ENCODE data around the gene AMPD2. TPM values are rescaled to one million over a fixed set of nuclear protein-coding genes. Genes with fewer than 3 reads are reported as not detected.
"Not testable (repeated sequence)": the region's sequence is repeated elsewhere in the genome, so short reads cannot be mapped to it uniquely, and the experiment has no call there.

The AMPD2 gene
- total and polyA plus RNA-seq, 3 donors from 2014 or later: 35.0 to 54.5 (median 54.4) TPM

DNA sequence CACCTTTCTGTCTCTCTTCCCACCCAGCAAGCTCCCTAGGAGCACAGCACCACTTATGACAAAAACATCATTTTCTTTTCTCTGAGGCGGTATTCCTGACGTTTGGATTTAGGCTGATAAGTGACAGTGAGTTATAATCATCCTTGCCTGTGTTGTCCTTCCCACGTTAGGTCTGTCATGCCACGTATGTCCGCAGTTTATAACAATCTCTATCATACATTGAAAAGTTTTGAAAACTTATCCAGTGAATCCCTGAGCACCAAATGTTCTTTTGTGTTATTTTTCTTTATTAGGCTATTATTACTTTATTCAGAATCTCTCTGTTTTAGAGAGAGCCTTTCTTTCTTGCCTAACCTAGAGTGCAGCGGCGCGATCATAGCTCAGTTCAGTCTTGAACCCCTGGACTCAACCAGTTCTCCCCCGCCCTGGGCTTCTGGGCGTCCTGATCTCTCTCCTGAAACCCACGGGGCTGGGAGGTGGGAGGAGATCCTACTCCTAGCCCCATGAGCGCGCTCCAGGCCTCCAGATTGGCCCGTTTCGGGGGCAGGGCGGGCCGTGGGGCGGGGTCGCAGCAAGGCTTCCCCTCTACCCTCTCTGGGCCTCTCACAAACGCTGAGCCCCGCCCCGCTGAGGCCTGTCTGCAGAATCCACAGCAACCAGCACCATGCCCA, 48.0 kb downstream of the AMPD2 start, which contains the start of gene GSTM2:
TSS of gene GSTM2 (plus strand) at position 606 of the 671 bp plus-strand sequence. CDS start at position 665, 59 bp downstream.
- no peaks in the 10 kb centered on the region for H3K36me3 ChIP-seq (ENCODE audit: low read depth, missing control alignments)
- H3K27me3 ChIP-seq: no peaks in the 10 kb centered on the region
- H3K27ac ChIP-seq: no peak within 1 kb of the TSS
- no peaks in the 10 kb centered on the region for H3K9me3 ChIP-seq
- 5 to 11% methylated on average over 13 to 22 of the region's 22 CpGs for WGBS, 2 donors
- intact Hi-C loops (cut with DNase I; ENCODE audit: low total_unique reads): no loop called here
- peak within 1 kb of the TSS; percentile 52 to 74 for H3K4me3 ChIP-seq
- H3K4me1 ChIP-seq: peaks cover 10% of the 10 kb centered on the region
- peak; percentile 93 for DNase-seq
- peak; percentile 6 for TF ChIP-seq POLR2A (IDR thresholded peaks at IDR 0.05)
- TF ChIP-seq, protein P1, sequence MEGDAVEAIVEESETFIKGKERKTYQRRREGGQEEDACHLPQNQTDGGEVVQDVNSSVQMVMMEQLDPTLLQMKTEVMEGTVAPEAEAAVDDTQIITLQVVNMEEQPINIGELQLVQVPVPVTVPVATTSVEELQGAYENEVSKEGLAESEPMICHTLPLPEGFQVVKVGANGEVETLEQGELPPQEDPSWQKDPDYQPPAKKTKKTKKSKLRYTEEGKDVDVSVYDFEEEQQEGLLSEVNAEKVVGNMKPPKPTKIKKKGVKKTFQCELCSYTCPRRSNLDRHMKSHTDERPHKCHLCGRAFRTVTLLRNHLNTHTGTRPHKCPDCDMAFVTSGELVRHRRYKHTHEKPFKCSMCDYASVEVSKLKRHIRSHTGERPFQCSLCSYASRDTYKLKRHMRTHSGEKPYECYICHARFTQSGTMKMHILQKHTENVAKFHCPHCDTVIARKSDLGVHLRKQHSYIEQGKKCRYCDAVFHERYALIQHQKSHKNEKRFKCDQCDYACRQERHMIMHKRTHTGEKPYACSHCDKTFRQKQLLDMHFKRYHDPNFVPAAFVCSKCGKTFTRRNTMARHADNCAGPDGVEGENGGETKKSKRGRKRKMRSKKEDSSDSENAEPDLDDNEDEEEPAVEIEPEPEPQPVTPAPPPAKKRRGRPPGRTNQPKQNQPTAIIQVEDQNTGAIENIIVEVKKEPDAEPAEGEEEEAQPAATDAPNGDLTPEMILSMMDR (IDR thresholded peaks at IDR 0.05): no peak

DNA sequence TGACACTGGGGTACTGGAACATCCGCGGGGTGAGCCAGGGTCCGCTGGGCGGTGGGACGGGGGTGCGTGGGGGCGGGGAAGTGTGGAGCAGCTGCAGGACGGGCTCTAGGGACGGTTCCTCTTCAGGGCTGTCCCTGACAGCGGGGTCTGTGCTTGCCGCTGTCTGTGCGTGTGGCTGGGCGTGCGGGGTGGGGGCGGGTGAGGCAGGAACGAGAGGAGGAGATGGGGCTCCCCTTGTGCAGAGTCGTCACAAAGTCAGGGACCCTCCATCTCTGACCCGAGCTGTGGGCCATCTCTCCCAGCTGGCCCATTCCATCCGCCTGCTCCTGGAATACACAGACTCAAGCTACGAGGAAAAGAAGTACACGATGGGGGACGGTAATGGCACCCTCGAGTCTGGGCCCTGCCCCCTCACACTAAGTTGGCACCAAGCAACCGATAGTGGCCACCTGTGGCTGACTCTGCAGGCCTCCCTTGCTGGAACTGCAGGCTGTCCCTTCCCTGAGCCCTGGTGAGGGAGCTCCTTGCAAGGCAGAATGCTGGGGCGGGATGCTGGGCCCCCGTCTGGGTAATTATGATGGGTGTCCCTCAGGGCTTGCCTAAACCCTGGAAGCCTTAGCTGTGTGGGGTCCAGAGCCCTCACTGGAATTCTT, 48.6 kb downstream of the AMPD2 start:
- Histone ChIP-seq H3K4me3 (peak overlapping the region; percentile 52 to 74), H3K36me3 (ENCODE audit: low read depth, missing control alignments) (no peaks in the 10 kb centered on the region), H3K27me3 (no peaks in the 10 kb centered on the region), H3K9me3 (no peaks in the 10 kb centered on the region), H3K4me1 (peaks cover 10% of the 10 kb centered on the region), H3K27ac (no peak overlapping the region)
- TF ChIP-seq, protein P1 (IDR thresholded peaks at IDR 0.05): no peak
- TF ChIP-seq POLR2A (IDR thresholded peaks at IDR 0.05): no peak
- DNase-seq: no peak
- 2 to 7% methylated on average over 18 to 25 of the region's 26 CpGs for WGBS, 2 donors
- intact Hi-C loops (cut with DNase I; ENCODE audit: low total_unique reads): no loop called here

DNA sequence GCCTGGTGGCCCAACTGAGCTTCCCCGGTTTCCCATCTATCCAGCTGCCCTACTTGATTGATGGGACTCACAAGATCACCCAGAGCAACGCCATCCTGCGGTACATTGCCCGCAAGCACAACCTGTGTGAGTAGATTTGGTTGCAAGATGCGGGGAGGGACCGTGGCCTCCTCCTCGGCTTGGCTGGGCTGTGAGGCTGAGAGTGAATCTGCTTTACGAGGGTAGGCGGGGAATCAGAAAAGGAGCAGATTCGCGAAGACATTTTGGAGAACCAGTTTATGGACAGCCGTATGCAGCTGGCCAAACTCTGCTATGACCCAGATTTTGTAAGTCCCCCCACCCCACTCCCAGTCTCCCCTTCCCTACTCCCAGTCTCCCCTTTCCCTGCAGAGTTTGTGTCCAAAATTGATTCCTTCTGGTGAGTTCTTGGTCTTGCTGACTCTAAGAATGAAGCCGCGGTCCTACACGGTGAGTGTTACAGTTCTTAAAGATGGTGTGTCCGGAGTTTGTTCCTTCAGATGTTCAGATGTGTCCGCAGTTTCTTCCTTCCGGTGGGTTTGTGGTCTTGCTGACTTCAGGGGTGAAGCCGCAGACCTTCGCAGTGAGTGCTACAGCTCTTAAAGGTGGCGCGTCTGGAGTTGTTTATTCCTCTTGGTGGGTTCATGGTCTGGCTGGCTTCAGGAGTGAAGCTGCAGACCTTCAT, 49.8 kb downstream of the AMPD2 start:
- WGBS, 2 donors: 72 to 73% methylated on average over 17 to 22 of the region's 22 CpGs
- H3K4me3 ChIP-seq: no peak overlapping the region
- intact Hi-C loops (cut with DNase I; ENCODE audit: low total_unique reads): no loop called here

DNA sequence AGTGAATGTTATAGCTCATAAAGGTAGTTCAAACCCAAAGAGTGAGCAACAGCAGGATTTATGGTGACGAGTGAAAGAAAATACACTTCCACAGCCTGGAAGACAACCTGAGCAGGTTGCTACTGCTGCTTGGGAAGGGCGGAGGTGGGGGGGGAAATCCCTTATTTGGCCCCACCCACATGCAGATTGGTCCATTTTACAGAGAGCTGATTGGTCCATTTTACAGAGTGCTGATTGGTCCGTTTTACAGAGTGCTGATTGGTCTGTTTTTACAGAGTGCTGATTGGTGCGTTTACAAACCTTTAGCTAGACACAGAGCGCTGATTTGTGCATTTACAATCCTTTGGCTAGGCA, 50.3 kb downstream of the AMPD2 start:
- peaks cover 10% of the 10 kb centered on the region for H3K4me1 ChIP-seq
- H3K4me3 ChIP-seq; H3K27ac ChIP-seq; H3K9me3 ChIP-seq; intact Hi-C loops (cut with DNase I; ENCODE audit: low total_unique reads); H3K27me3 ChIP-seq; H3K36me3 ChIP-seq (ENCODE audit: low read depth, missing control alignments); DNase-seq: not testable (repeated sequence)
- WGBS, 2 donors: 77 to 83% methylated on average over 5 of the region's 5 CpGs

More for the DNA sequence above, 49.8 kb downstream of the AMPD2 start:
- no peak for TF ChIP-seq POLR2A (IDR thresholded peaks at IDR 0.05)
- TF ChIP-seq, protein P1 (IDR thresholded peaks at IDR 0.05): no peak
- DNase-seq: no peak
- Histone ChIP-seq H3K9me3 (no peaks in the 10 kb centered on the region), H3K4me1 (peaks cover 10% of the 10 kb centered on the region), H3K36me3 (ENCODE audit: low read depth, missing control alignments) (no peaks in the 10 kb centered on the region), H3K27ac (no peak overlapping the region), H3K27me3 (no peaks in the 10 kb centered on the region)

DNA sequence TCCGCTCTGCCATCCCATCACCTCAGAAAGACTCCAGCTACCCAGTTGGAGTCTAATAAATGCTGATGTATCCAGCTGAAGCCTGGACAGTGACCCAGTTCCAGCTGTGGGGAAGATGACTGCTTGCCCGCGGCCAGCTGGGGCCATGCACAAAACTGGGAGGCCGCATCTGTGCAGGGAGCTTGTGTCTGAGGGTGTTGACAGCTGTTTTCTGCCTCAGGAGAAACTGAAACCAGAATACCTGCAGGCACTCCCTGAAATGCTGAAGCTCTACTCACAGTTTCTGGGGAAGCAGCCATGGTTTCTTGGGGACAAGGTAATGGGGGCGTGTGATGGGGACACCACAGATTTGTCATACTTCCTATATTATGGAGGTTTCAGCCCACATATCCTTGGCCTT, 51.4 kb downstream of the AMPD2 start:
- Histone ChIP-seq H3K36me3 (ENCODE audit: low read depth, missing control alignments) (no peaks in the 10 kb centered on the region), H3K9me3 (no peaks in the 10 kb centered on the region), H3K4me1 (peaks cover 10% of the 10 kb centered on the region), H3K27ac (no peak overlapping the region), H3K4me3 (no peak overlapping the region), H3K27me3 (no peaks in the 10 kb centered on the region)
- intact Hi-C loops (cut with DNase I; ENCODE audit: low total_unique reads): no loop called here
- no peak for DNase-seq
- 90 to 93% methylated on average over 5 of the region's 5 CpGs for whole genome bisulfite sequencing, 2 donors
- TF ChIP-seq, protein P1 (IDR thresholded peaks at IDR 0.05): no peak
- no peak for TF ChIP-seq POLR2A (IDR thresholded peaks at IDR 0.05)

DNA sequence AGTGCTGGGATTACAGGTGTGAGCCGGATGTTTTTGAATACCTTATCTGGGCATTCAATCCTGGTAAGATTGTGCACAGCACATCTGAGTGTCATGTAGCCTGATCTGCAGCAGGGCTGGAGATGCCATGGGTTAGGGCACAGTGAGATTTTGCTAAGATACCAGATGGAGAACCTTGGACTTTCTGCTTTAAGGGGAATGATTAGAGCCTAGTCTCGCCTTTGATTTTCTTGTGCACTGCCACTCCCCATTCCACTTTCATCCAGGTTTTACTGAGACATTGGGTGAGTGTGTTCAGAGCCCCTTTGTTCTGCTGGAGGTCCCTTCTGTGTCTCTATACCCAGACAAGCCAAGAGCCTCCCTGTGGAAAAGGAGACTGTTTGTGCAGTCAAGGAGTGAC, 54.2 kb downstream of the AMPD2 start:
- intact Hi-C loops (cut with DNase I; ENCODE audit: low total_unique reads); H3K9me3 ChIP-seq; H3K27me3 ChIP-seq; H3K27ac ChIP-seq; H3K4me1 ChIP-seq; H3K36me3 ChIP-seq (ENCODE audit: low read depth, missing control alignments); H3K4me3 ChIP-seq; DNase-seq: not testable (repeated sequence)
- WGBS, 2 donors: 81 to 100% methylated on average over 2 of the region's 2 CpGs

DNA sequence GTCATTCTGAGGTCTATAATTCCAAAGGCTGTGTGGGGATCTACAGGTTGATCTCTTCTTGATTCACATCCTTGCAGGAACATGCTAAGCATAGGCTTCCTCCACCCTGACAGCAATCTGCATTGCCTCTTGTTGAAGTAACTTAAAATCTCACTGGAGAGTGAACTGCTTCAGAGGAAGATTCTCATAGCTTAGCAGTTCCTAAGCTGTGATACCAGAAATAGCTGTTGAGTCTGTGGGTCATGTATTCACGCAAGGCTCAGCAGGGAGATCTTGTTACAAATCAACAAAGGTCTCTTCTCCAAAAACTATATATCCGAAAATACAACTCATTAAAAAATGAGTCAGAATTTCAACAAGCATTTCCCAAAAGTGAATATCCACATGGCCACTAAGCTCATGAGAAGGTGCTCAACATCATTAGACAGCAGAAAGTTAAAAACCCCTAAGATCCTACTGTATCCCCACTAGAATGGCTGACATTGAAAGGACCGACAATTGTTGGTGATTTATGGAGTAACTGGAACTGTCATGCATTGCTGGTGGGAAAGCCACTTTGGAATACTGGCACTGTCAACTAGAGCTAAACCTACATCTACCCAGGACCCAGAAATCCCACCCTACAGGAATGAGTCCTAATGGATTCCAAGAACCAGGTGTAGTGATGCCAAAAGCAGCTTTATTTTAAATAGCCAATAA, 57.2 kb downstream of the AMPD2 start:
- H3K36me3 ChIP-seq (ENCODE audit: low read depth, missing control alignments); intact Hi-C loops (cut with DNase I; ENCODE audit: low total_unique reads): not testable (repeated sequence)

More for the DNA sequence above, 57.2 kb downstream of the AMPD2 start:
- DNase-seq, H3K27ac ChIP-seq, H3K27me3 ChIP-seq, H3K4me3 ChIP-seq, H3K4me1 ChIP-seq, H3K9me3 ChIP-seq: not testable (repeated sequence)
- 89 to 93% methylated on average over 3 of the region's 3 CpGs for WGBS, 2 donors

Measured in testis (tissue), 3 donors.